NCI-H1417 treated with DMSO at 0.1 percent for 48 hours (cell line): ENCODE measurements around the gene ZXDC.

ENCODE experiments used
- DNase-seq: peaks from one replicate; lab custom pipeline; 2025; lab: John Stamatoyannopoulos, UW

Gene ZXDC

DNA sequence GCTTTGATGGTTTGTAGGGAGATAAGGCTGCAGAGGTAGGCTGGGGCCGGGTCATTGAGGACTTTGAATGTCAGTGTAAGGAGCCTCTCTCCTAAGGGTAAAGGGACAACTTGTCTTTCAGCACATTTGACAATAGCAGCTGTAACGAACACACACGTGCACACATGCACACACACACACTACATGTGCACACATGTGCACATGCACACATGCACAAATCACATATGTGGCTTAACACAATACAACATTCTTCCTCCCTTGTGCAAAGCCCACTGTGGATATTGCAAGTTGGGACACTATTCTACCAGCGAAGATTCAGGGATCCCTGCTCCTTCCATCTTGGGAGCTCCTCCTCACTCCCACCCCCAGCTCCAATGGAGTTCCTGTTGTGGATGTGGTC, 82.1 kb downstream of the ZXDC start:
- DNase-seq: no peak

DNA sequence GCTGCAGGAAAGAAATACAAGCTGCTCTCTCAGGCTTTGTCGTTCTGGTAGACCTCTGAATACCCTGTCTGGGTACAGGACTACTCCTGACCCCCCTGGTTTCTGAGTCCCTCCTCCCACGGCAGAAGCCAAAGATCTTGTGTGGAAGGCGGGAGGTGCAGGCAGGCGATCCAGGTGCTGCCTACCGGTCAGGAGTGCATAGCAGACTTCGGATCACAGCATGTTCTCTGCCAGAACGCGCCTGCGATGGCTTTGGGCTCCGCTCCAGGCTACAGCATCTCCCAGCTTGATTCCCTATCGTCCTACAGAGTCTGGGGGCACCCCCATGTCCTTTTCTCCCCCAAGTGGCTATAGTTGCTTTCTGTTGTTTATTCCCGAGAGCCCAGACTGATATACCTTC, 83.4 kb downstream of the ZXDC start:
- DNase-seq: no peak

DNA sequence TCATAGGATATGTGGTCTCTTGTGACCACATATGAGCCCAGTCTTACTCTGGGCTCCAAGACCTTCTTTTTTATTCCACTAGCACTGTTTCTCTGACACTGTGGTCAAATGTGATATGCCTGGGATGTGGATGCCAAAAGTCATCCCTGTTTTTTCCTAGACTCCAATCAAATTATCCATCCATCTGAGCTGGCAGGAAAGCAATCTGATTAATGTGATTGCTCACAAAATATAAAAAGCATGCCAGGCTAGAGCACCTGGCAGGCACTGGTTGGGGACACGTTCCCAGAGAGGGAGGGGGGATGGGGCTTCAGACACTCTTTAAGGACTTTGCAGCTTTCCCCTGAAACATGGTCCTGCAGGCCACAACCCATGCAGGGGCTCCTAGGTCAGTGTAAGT, 84.1 kb downstream of the ZXDC start:
- no peak for DNase-seq

DNA sequence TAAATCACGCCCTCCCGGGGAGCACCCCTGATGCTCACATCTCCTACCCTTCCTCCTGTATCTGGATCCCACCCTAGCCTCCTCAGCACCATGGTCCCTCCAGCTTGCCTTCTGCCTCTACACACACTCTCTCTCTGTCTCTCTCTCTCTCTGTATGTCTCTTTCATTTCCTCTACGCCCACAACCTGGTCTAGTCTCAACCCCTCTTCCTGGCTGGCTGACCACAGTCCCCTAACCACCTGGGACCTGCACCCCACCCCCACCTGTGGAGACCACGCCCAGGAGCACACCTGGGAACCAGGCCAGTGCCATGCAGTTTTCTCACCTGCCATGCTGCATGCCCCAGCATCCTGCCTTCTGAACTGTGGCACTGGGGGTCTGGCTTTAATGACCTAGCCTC, 84.9 kb downstream of the ZXDC start:
- DNase-seq: no peak

DNA sequence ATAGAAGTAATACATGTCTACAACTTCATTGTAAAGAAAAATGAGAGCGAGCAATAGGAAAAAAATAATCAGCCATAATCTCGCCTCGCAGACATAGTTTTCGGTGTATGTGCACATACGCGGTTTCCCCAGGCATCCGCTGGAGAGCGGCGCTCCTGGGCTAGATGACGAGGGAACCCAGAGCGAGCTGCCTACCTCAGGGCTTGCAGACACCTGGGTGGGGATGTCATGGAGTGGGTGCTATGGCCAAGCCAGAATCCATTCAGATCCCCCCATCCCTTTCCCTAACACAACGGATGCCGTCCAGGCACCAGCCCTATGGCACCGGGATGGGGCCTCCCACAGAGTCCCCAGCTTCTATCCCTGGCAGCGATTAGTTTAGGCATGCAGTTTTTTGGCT, 85.5 kb downstream of the ZXDC start:
- DNase-seq: no peak

DNA sequence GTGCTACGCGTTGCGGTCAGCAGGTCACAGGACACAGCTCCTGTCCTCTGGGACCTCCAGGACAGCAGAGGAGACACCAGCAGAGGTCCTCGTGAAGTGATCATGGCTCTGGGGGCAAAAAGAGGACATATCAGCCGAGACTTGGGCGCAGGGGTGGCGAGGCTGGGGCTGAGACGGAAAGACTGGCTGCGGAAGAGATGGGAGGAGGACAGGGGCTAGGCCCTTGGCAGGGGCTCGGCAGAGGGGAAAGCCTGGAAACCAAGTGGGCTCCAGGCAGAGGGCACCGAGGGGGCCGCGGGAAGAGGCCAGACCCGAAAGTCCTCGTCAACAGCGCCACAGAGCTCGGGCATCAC, 85.9 kb downstream of the ZXDC start:
- no peak for DNase-seq

DNA sequence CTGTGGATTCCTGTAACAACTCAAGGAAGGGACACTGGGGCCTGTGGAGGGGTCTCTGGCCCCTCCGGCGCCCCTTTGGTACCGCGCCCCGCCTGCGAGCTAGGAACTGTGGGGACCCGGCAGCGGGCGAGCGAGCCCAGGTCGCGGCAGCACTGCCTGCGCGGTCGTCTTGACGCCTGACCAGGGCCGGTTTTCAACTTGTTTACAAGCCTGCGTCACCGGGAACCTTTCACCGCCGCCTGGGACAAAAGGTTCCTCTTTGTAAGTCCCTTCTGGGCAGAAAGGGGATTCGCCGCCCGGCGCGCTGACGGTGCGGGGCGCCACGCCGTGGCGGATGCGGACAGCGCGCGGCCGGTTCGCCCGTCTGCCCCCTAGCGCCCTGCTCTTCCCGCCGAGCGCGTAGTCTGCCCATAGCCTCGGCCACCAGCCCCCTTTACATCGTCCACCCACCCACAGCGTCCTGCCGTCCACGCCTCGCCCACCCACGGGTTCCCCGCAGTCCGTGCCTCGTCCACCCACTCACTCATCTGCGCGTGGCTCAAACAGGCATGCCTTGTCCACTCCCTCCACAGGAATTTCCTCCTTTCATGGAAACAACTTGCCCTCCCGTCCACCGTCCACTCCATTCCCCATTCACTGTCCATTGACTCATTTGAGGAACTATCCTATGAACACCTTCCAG, 86.4 kb downstream of the ZXDC start:
- no peak for DNase-seq
